GM23248 (cell line): ENCODE data around the gene PARD3B. TPM values are rescaled to one million over a fixed set of nuclear protein-coding genes. Genes with fewer than 3 reads are reported as not detected.

Experiments
- DNase-seq: peaks from one replicate; pipeline ENCODE4 v3.0.0-alpha.2; 2015
- H2AFZ ChIP-seq: fragments of 200-600 bp; sonication (generic); 2 replicates; pipeline ENCODE4 v1.6.1; 2016; ENCODE audit warnings: antibody characterized with exemption
- H3F3A ChIP-seq: fragments of 200-600 bp; sonication (generic); 2 replicates; pipeline ENCODE4 v1.6.1; 2016; ENCODE audit warnings: mild to moderate bottlenecking, antibody characterized with exemption, mixed run types; ENCODE audit not compliant: insufficient read depth
- H3K27ac ChIP-seq: fragments of 200-600 bp; sonication (generic); 2 replicates; pipeline ENCODE4 v1.5.1; 2016; ENCODE audit warnings: mild to moderate bottlenecking
- H3K27me3 ChIP-seq: fragments of 200-600 bp; sonication (generic); replicated peaks from 2 replicates; pipeline ENCODE4 v1.6.1; 2016; ENCODE audit warnings: mild to moderate bottlenecking; ENCODE audit not compliant: insufficient read depth
- H3K36me3 ChIP-seq: fragments of 200-600 bp; sonication (generic); 2 replicates; pipeline ENCODE4 v1.6.1; 2016; ENCODE audit warnings: low read depth, mild to moderate bottlenecking
- H3K4me1 ChIP-seq: fragments of 200-600 bp; sonication (generic); 2 replicates; pipeline ENCODE4 v1.6.1; 2016; ENCODE audit warnings: mild to moderate bottlenecking; ENCODE audit not compliant: insufficient read depth
- H3K4me2 ChIP-seq: fragments of 200-600 bp; sonication (generic); one replicate; pipeline ENCODE4 v1.6.1; 2016; ENCODE audit warnings: mild to moderate bottlenecking; ENCODE audit not compliant: unreplicated experiment
- H3K4me3 ChIP-seq: fragments of 200-600 bp; sonication (generic); 2 replicates; pipeline ENCODE4 v1.5.1; 2016; ENCODE audit warnings: mild to moderate bottlenecking
- H3K79me2 ChIP-seq: fragments of 200-600 bp; sonication (generic); 2 replicates; pipeline ENCODE4 v1.6.1; 2016; ENCODE audit warnings: mild to moderate bottlenecking; ENCODE audit not compliant: insufficient read depth
- H3K9ac ChIP-seq: fragments of 200-600 bp; sonication (generic); 2 replicates; pipeline ENCODE4 v1.6.1; 2016; ENCODE audit warnings: mild to moderate bottlenecking
- H3K9me2 ChIP-seq: fragments of 200-600 bp; sonication (generic); 2 replicates; pipeline ENCODE4 v1.6.1; 2016; ENCODE audit warnings: mixed run types, mild to moderate bottlenecking, moderate library complexity; ENCODE audit not compliant: insufficient read depth
- H3K9me3 ChIP-seq: fragments of 200-600 bp; sonication (generic); one replicate; pipeline ENCODE4 v1.6.1; 2017; ENCODE audit warnings: low read depth
- H4K20me1 ChIP-seq: fragments of 200-600 bp; sonication (generic); 2 replicates; pipeline ENCODE4 v1.6.0; 2016; ENCODE audit not compliant: insufficient read depth
- EZH2 ChIP-seq: fragments of 200-600 bp; sonication (generic); IDR thresholded peaks from 2 replicates; pipeline ENCODE4 v1.6.1; 2018; ENCODE audit warnings: antibody characterized with exemption, mild to moderate bottlenecking; ENCODE audit not compliant: insufficient read depth, poor library complexity, severe bottlenecking
- EZH2phosphoT487 ChIP-seq: fragments of 200-600 bp; sonication (generic); IDR thresholded peaks from 2 replicates; pipeline ENCODE4 v1.6.1; 2018; ENCODE audit warnings: antibody characterized with exemption, moderate library complexity, mild to moderate bottlenecking, low read depth; ENCODE audit not compliant: insufficient read depth
- WGBS, 2 experiments: methylation state at CpG; one replicate each; pipeline ENCODE4 v1.1.6; 2015 to 2017; ENCODE audit warnings: low lambda C conversion rate in 2 of 2, low coverage in 1 of 2; ENCODE audit errors: missing lambda C conversion rate in 2 of 2; 5-methylcytosine and 5-hydroxymethylcytosine counted together
- in situ Hi-C: fragments of 300-500 bp; cut with MboI; formaldehyde crosslinking; loops from 2 replicates; pipeline ENCODE4 v1.15.0; 2020
- polyA plus RNA-seq: library from polyadenylated mRNA; unstranded; fragments of >200 nt; fragmentation: Nextera tagmentation; extraction: Ambion mirVana; gene quantifications from 2 replicates; pipeline ENCODE4 v1.2.1, GENCODE V29; 2016
- total RNA-seq: library from RNA; depleted of rRNA; stranded (reverse); fragments of >200 nt; shearing (Covaris generic); gene quantifications from 2 replicates; pipeline ENCODE4 v1.2.3, GENCODE V29; 2014

The PARD3B gene
- total and polyA plus RNA-seq, 2 experiments from 2014 or later, result 2.5 to 6.9 TPM

DNA sequence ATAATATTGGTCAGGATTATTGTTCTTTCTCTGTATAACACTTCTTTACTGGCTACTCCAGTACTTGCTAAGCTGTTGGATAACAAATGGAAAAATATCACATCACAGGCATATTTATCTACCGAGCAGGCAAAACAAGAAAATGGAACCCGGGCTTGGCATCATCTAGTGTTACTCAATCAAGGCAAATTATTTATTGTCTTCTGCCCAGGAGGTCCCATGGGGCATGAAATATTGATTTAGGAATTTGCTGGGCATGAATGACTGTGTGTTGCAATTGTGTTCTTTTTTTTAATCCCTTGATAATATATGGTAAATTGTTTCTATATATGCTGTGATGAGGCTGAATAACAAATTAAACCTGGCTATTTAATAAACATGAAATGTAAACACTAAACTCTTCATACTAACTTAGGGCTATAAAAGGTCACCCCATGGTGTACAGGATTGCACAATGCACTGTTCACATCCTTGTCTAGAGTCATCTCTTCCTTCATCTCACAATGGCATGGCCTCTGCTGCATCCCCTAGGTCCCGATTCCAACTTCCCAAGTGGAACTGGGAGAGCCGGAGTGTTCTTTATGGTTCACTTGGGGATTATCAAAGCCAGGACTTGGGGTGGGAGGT lies 2.2 kb upstream of the PARD3B start:
- peaks cover 21% of the 10 kb centered on the region for H3K4me1 ChIP-seq
- no peaks in the 10 kb centered on the region for H3K27me3 ChIP-seq
- peaks cover 19% of the 10 kb centered on the region for H3K79me2 ChIP-seq
- H3K9me2 ChIP-seq, result no peaks in the 10 kb centered on the region
- no peak overlapping the region for H3K27ac ChIP-seq
- TF ChIP-seq EZH2 (no peak), EZH2phosphoT487 (no peak)
- H2AFZ ChIP-seq, result no peak overlapping the region
- H3K36me3 ChIP-seq, result no peaks in the 10 kb centered on the region
- H3K9me3 ChIP-seq, result no peaks in the 10 kb centered on the region
- peaks cover 14% of the 10 kb centered on the region for H3F3A ChIP-seq
- H4K20me1 ChIP-seq, result no peaks in the 10 kb centered on the region
- 34 to 38% methylated on average over 4 of the region's 4 CpGs for whole genome bisulfite sequencing, 2 experiments
- no peak overlapping the region for H3K4me2 ChIP-seq
- DNase-seq, result peak; percentile 26
- H3K4me3 ChIP-seq, result no peak overlapping the region
- in situ Hi-C loops, result loop anchor here (25.0 kb wide), 1 partner anchor 206 kb away; no protein-coding TSS in a partner anchor
- no peak overlapping the region for H3K9ac ChIP-seq

GRCh38 chr2:204545861-204546735 lies 823 bp downstream of the PARD3B start:
- TF ChIP-seq EZH2, result no peak
- WGBS, 2 experiments, result 3 to 8% methylated on average over 27 to 41 of the region's 45 CpGs
- no peaks in the 10 kb centered on the region for H3K27me3 ChIP-seq
- no peaks in the 10 kb centered on the region for H3K9me2 ChIP-seq
- H3K4me2 ChIP-seq, result peak overlapping the region; percentile 83
- peaks cover 21% of the 10 kb centered on the region for H3K4me1 ChIP-seq
- no peaks in the 10 kb centered on the region for H3K9me3 ChIP-seq
- in situ Hi-C loops, result loop anchor here (25.0 kb wide), 1 partner anchor 209 kb away; no protein-coding TSS in a partner anchor
- H3K4me3 ChIP-seq, result peak overlapping the region; percentile 78
- H3K36me3 ChIP-seq, result no peaks in the 10 kb centered on the region
- H3K79me2 ChIP-seq, result peaks cover 32% of the 10 kb centered on the region
- H3K9ac ChIP-seq, result peak overlapping the region; percentile 80
- peak; percentile 37 for DNase-seq
- H3F3A ChIP-seq, result peaks cover 24% of the 10 kb centered on the region
- H4K20me1 ChIP-seq, result no peaks in the 10 kb centered on the region
- H2AFZ ChIP-seq, result peak overlapping the region; percentile 90
- H3K27ac ChIP-seq, result no peak overlapping the region

DNA sequence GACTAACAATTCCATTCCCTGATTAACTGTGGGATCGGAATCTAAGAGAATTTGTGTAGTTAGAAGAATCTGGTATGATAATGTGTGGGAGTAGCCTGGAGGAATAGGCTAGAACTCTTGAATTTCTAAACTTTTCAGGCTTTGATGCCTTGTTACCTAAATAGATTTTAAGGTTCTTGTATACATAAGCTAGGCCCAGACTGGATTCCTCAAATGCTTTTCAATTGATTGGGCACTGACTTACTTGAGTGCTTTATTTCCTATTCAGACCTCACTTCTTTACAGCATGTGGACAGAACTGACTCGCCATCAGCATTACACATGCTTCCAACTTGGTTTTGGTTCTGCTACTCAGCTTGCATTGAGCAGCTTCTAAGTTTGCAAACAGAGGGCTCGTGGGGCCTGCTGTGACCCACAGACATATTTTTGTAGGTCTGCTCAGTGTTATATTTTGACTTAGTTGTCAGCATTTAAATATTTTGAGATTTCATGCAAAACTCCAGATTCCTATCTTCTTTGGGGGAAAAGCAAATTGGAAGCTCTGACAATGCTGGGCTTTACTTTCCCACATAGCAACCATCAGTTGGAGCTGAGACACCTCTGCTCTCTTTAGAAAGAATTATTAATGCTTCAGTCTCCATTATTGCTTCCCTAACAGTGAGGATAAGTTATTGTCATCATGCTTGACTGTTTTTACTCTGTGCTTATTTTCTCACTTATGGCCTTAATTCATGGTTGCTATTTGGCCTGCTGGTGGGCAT lies 5.7 kb downstream of the PARD3B start:
- Histone ChIP-seq H3K4me3 (peak overlapping the region; percentile 49), H3K27ac (peak overlapping the region; percentile 84), H3K9me2 (no peaks in the 10 kb centered on the region), H2AFZ (peak overlapping the region; percentile 68), H3F3A (peaks cover 43% of the 10 kb centered on the region), H3K9ac (peak overlapping the region; percentile 54), H3K4me2 (peak overlapping the region; percentile 82), H4K20me1 (no peaks in the 10 kb centered on the region), H3K36me3 (no peaks in the 10 kb centered on the region), H3K79me2 (peaks cover 39% of the 10 kb centered on the region), H3K27me3 (no peaks in the 10 kb centered on the region), H3K4me1 (peaks cover 31% of the 10 kb centered on the region), H3K9me3 (no peaks in the 10 kb centered on the region)
- TF ChIP-seq EZH2 (no peak), EZH2phosphoT487 (no peak)
- in situ Hi-C loops, result no loop called here
- WGBS, 2 experiments, result 8 to 13% methylated on average over 3 of the region's 3 CpGs
- peak; percentile 77 for DNase-seq

GRCh38 chr2:204551512-204551863 lies 6.2 kb downstream of the PARD3B start:
- Histone ChIP-seq H3K4me2 (peak overlapping the region; percentile 82), H3K36me3 (no peaks in the 10 kb centered on the region), H3K27ac (peak overlapping the region; percentile 84), H4K20me1 (no peaks in the 10 kb centered on the region), H3K9ac (peak overlapping the region; percentile 54; the same call in 1 of the 2 replicates), H3K4me3 (no peak overlapping the region), H3K9me3 (no peaks in the 10 kb centered on the region), H3K79me2 (peaks cover 34% of the 10 kb centered on the region), H3K27me3 (no peaks in the 10 kb centered on the region), H3F3A (peaks cover 43% of the 10 kb centered on the region), H3K9me2 (no peaks in the 10 kb centered on the region), H3K4me1 (peaks cover 31% of the 10 kb centered on the region), H2AFZ (peak overlapping the region; percentile 68)
- in situ Hi-C loops, result no loop called here
- TF ChIP-seq EZH2, result no peak
- no peak for TF ChIP-seq EZH2phosphoT487
- peak; percentile 5 for DNase-seq
- 27 to 38% methylated on average over 3 of the region's 3 CpGs for WGBS, 2 experiments
